Stomach (tissue), 4 donors: Measurements from ENCODE around the gene PSME1.

Experiments
- EP300 ChIP-seq: sonication (generic); formaldehyde crosslinking; IDR thresholded peaks from one replicate; pipeline ENCODE4 v1.6.1; 2017; ENCODE audit warnings: antibody characterized with exemption
- POLR2AphosphoS5 ChIP-seq, 3 donors: sonication (generic); formaldehyde crosslinking; IDR thresholded peaks; one replicate each; pipeline ENCODE4 v1.6.1; 2016; ENCODE audit warnings: antibody characterized with exemption in 3 of 3
- TF ChIP-seq, protein P1 (sequence below), 7 experiments: fragments of 450-650 bp in 4 of 7; fragments of 200-600 bp in 3 of 7; sonication (generic) in 3 of 7; IDR thresholded peaks; one replicate each; pipeline ENCODE4 v1.5.1; 2016 to 2019; ENCODE audit warnings: antibody characterized with exemption in 7 of 7, control low read depth in 2 of 7, mild to moderate bottlenecking in 1 of 7

DNA sequence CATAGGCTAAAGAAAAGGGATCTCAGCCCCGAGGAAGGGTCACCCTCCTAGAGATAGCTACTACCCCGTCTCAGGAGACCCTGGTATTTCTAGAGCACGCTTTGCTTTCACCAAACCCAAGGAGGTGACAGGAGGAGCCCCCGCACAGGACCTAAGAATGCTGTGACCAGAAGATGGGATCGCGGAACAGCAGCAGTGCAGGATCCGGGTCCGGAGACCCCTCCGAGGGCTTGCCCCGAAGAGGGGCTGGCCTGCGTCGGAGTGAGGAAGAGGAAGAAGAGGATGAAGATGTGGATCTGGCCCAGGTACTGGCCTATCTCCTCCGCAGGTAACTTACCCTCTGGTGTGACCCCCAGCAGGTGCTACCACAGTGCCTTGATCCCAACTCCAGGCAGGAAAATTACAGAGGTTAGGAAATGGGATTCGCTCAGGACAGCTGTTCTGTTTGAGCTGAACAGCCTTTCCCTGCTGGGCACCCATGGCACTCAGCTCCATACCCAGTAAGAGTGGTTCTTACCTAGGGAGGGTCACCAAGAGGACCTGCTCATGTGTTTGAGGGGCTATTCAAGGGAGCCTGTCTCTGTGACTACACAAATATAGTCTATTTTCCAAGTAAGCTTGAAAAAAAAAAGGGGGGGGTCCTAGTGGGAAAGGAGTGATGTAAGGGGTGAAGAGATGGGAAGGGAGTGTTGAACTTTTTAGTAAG lies 20.4 kb upstream of the PSME1 start:
- TF ChIP-seq, protein P1, sequence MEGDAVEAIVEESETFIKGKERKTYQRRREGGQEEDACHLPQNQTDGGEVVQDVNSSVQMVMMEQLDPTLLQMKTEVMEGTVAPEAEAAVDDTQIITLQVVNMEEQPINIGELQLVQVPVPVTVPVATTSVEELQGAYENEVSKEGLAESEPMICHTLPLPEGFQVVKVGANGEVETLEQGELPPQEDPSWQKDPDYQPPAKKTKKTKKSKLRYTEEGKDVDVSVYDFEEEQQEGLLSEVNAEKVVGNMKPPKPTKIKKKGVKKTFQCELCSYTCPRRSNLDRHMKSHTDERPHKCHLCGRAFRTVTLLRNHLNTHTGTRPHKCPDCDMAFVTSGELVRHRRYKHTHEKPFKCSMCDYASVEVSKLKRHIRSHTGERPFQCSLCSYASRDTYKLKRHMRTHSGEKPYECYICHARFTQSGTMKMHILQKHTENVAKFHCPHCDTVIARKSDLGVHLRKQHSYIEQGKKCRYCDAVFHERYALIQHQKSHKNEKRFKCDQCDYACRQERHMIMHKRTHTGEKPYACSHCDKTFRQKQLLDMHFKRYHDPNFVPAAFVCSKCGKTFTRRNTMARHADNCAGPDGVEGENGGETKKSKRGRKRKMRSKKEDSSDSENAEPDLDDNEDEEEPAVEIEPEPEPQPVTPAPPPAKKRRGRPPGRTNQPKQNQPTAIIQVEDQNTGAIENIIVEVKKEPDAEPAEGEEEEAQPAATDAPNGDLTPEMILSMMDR (IDR thresholded peaks at IDR 0.05): no peak
- TF ChIP-seq POLR2AphosphoS5 (IDR thresholded peaks at IDR 0.05): no peak
- no peak for TF ChIP-seq EP300
